SK-N-SH (cell line): ENCODE data around the gene FOXG1.

ENCODE experiments used
- CHD2 ChIP-seq: fragments of 150-350 bp; IDR thresholded peaks from 2 replicates; pipeline ENCODE4 v1.6.1; 2018; ENCODE audit warnings: low read length; ENCODE audit not compliant: partially characterized antibody
- MAX ChIP-seq: IDR thresholded peaks from 2 replicates; pipeline ENCODE4 v1.4.0; 2012; ENCODE audit warnings: low read depth
- TEAD4 ChIP-seq: IDR thresholded peaks from 2 replicates; pipeline ENCODE4 v1.4.0; 2012; ENCODE audit warnings: mild to moderate bottlenecking, borderline replicate concordance; ENCODE audit not compliant: insufficient read depth

DNA sequence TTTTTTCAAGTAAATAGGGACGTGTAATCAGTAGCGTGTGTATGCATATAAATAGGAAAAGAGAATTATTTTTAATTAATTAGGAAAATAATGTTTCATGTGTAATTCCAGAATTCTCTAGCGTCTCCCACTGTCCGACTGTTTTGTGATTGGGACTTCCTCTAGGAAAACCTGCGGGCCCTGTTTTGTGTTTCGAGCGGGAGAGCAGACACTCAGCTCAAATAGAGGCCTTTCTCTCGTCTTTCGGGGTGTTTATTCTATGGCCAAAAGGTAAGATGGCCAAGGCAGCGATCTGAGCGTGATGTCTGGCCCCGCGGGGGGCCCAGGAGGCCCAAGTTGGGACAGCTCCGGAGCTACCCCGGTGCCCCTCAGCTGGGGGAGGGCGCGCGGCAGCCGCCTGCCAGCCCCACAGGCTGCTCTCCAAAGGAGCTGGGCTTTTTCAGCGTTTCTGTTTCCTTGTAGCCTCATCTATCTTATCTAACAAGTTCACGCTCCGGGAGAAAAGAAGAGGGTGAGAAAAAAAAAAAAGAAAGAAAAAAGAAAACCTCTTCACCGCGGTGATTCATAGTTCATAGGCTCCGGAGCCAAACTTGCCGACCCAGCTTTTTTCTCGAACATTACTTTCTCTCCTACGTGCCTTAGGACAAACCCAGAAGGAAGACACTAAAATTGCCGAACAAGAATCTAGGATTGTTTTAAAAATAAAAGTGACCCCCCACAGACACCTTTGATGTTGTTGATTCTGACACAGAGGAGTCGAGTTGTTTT, 7.5 kb upstream of the FOXG1 start:
- TF ChIP-seq TEAD4 (no peak), CHD2 (no peak), MAX (no peak)
